ENCODE measurements around the gene PIH1D2.

Gene PIH1D2

DNA sequence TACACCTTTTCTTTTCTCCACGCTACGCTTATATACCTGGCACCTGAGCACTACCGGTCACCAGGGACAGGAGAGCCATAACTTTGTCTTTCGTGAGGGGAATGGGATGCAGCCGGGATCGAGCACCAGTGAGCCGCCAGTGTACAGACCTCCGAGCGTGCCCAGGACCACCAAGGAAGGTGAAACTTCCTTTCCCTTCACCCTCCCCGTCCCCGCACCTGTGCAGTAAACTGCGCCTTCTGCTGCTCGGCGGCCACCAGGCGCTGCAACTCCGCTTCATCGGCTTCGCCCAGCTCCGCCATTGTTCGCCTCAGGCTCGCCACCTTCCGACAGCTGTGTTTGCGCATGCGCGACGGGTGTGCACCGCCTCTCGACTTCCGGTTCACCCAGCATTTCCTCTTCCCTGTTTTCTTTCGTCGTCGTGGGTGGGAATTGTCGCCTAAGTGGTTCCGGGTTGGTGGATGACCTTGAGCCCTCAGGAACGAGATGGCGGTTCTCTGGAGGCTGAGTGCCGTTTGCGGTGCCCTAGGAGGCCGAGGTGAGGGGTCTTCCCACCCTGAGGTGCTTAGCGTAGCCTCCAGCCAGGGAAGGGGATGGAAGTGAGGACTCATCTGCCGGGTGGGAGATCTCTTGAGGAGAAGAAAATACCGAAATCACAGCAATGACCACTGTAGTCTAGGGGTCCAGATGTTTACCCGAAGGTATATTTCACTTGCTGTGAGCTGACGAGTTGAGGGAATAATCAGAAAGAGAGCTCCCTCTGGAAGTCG lies 12.8 kb upstream of the PIH1D2 start, which contains the start of the genes SDHD and TIMM8B:
Gene SDHD (plus strand): TSS at position 452 of the 770 bp plus-strand sequence. CDS start 35 bp downstream, at position 487.
Gene TIMM8B (minus strand): TSS at position 335 of the 770 bp plus-strand sequence. CDS start 33 bp downstream, at position 302.
- H2AFZ ChIP-seq = peak within 1 kb of the TSS; percentile 77
- no peaks in the 10 kb centered on the region for H3K36me3 ChIP-seq (ENCODE audit: control insufficient read depth, insufficient read depth, low read length)
- H3K79me2 ChIP-seq = peaks cover 19% of the 10 kb centered on the region
- H3K9ac ChIP-seq = peak within 1 kb of the TSS; percentile 8
- TF ChIP-seq CTCF (IDR thresholded peaks at IDR 0.05) = no peak
- peak within 1 kb of the TSS; percentile 72 for H3K27ac ChIP-seq
- H3K4me3 ChIP-seq (ENCODE audit: low read depth, low read length) = peak within 1 kb of the TSS; percentile 95
- H3K27me3 ChIP-seq (ENCODE audit: control insufficient read depth, insufficient read depth, low read length) = no peaks in the 10 kb centered on the region
- H3K4me1 ChIP-seq = peaks cover 6% of the 10 kb centered on the region
- peak within 1 kb of the TSS; percentile 66 for H3K4me2 ChIP-seq (ENCODE audit: low read length)
- H3K9me3 ChIP-seq (ENCODE audit: control insufficient read depth, low read length) = no peaks in the 10 kb centered on the region

- no peaks in the 10 kb centered on the region for H3K9me3 ChIP-seq (ENCODE audit: control insufficient read depth, low read length)
- no peaks in the 10 kb centered on the region for H3K36me3 ChIP-seq (ENCODE audit: control insufficient read depth, insufficient read depth, low read length)
- peaks cover 19% of the 10 kb centered on the region for H3K79me2 ChIP-seq
- no peak for TF ChIP-seq CTCF (IDR thresholded peaks at IDR 0.05)
- peak overlapping the region; percentile 8 for H3K9ac ChIP-seq
- no peaks in the 10 kb centered on the region for H3K27me3 ChIP-seq (ENCODE audit: control insufficient read depth, insufficient read depth, low read length)
- peak overlapping the region; percentile 66 for H3K4me2 ChIP-seq (ENCODE audit: low read length)
- H3K4me3 ChIP-seq (ENCODE audit: low read depth, low read length) = peak overlapping the region; percentile 95
- peaks cover 6% of the 10 kb centered on the region for H3K4me1 ChIP-seq
- H2AFZ ChIP-seq = peak overlapping the region; percentile 69
- peak overlapping the region; percentile 53 for H3K27ac ChIP-seq
Observed at GRCh38 chr11:112085822-112086421, 12.1 kb upstream of the PIH1D2 start.

DNA sequence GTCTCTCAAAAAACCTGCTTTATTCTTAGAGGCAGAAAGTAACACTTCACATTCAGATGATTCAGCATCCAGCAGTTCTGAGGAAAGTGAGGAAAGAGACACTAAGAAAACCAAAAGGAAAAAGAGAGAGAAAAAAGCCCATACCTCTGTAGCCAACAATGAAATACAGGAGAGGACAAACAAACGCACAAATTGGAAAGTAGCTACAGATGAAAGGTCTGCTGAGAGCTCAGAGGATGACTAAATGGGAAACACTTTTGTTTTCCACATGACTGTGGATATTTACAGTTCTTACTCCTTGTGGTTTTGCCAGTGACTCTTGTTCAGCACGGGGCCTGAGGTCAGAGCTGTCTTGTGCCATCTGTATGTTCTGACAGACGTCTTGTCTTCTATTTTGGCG lies 8.9 kb upstream of the PIH1D2 start:
- H3K4me3 ChIP-seq (ENCODE audit: low read depth, low read length) = no peak overlapping the region
- H3K79me2 ChIP-seq = peaks cover 10% of the 10 kb centered on the region
- no peaks in the 10 kb centered on the region for H3K27me3 ChIP-seq (ENCODE audit: control insufficient read depth, insufficient read depth, low read length)
- H2AFZ ChIP-seq = no peak overlapping the region
- no peaks in the 10 kb centered on the region for H3K9me3 ChIP-seq (ENCODE audit: control insufficient read depth, low read length)
- no peak overlapping the region for H3K9ac ChIP-seq
- no peak overlapping the region for H3K4me2 ChIP-seq (ENCODE audit: low read length)
- TF ChIP-seq CTCF (IDR thresholded peaks at IDR 0.05) = no peak
- no peaks in the 10 kb centered on the region for H3K36me3 ChIP-seq (ENCODE audit: control insufficient read depth, insufficient read depth, low read length)
- no peak overlapping the region for H3K27ac ChIP-seq
- H3K4me1 ChIP-seq = no peaks in the 10 kb centered on the region

- Histone ChIP-seq H2AFZ (no peak overlapping the region), H3K36me3 (ENCODE audit: control insufficient read depth, insufficient read depth, low read length) (no peaks in the 10 kb centered on the region), H3K27me3 (ENCODE audit: control insufficient read depth, insufficient read depth, low read length) (no peaks in the 10 kb centered on the region), H3K4me3 (ENCODE audit: low read depth, low read length) (no peak overlapping the region), H3K79me2 (no peaks in the 10 kb centered on the region), H3K9ac (no peak overlapping the region), H3K27ac (no peak overlapping the region), H3K9me3 (ENCODE audit: control insufficient read depth, low read length) (no peaks in the 10 kb centered on the region), H3K4me2 (ENCODE audit: low read length) (no peak overlapping the region), H3K4me1 (no peaks in the 10 kb centered on the region)
- TF ChIP-seq CTCF (IDR thresholded peaks at IDR 0.05) = no peak
Observed at GRCh38 chr11:112062923-112063322, 10.9 kb downstream of the PIH1D2 start.

Data from parathyroid adenoma (tissue), 2 donors.